HL-60 (cell line): ENCODE measurements around the gene TMEM176B.

Experiments
- DNase-seq, 2 experiments: peaks; one replicate each; pipeline ENCODE4 v3.0.0-alpha.2; 2010 to 2020; ENCODE audit warnings: low read depth in 1 of 2, low spot score in 1 of 2
- H3K27ac ChIP-seq: fragments of 250-450 bp; sonication (Bioruptor Pico); replicated peaks from 2 replicates; pipeline ENCODE4 v1.5.1; 2020; ENCODE audit warnings: mild to moderate bottlenecking, moderate library complexity
- H3K27me3 ChIP-seq: fragments of 250-450 bp; sonication (Bioruptor Pico); 2 replicates; pipeline ENCODE4 v1.5.1; 2021; ENCODE audit warnings: mild to moderate bottlenecking, moderate library complexity; ENCODE audit not compliant: insufficient read depth, poor library complexity, severe bottlenecking
- H3K4me3 ChIP-seq: replicated peaks from 2 replicates; pipeline ENCODE4 v1.5.1; 2011; ENCODE audit warnings: mild to moderate bottlenecking, control low read depth, low read length; ENCODE audit not compliant: insufficient read depth
- CTCF ChIP-seq: IDR thresholded peaks from one replicate; pipeline ENCODE4 v1.5.1; 2011; ENCODE audit warnings: low read length, control low read depth, inconsistent platforms; ENCODE audit not compliant: insufficient read depth
- GABPA ChIP-seq: IDR thresholded peaks from 2 replicates; pipeline ENCODE4 v1.6.1; 2012; ENCODE audit warnings: low read depth
- POLR2AphosphoS5 ChIP-seq: IDR thresholded peaks from 2 replicates; pipeline ENCODE4 v1.6.1; 2012; ENCODE audit warnings: low read depth
- REST ChIP-seq: IDR thresholded peaks from 2 replicates; pipeline ENCODE4 v1.6.1; 2012; ENCODE audit warnings: low read depth; ENCODE audit not compliant: insufficient replicate concordance
- SPI1 ChIP-seq: IDR thresholded peaks from 2 replicates; pipeline ENCODE4 v1.6.1; 2012; ENCODE audit warnings: low read depth, mild to moderate bottlenecking, borderline replicate concordance

The TMEM176B gene

GRCh38 chr7:150823043-150823442 lies 22.9 kb upstream of the TMEM176B start:
- Histone ChIP-seq H3K4me3 (no peak overlapping the region), H3K27me3 (no peaks in the 10 kb centered on the region), H3K27ac (no peak overlapping the region)
- DNase-seq: no peak
- TF ChIP-seq CTCF (no peak), GABPA (no peak), REST (no peak), SPI1 (no peak), POLR2AphosphoS5 (no peak)

GRCh38 chr7:150820578-150821198 lies 20.5 kb upstream of the TMEM176B start:
- no peak for DNase-seq
- H3K27ac ChIP-seq: no peak overlapping the region
- no peak for TF ChIP-seq SPI1
- no peak for TF ChIP-seq POLR2AphosphoS5
- no peak for TF ChIP-seq REST
- no peak for TF ChIP-seq CTCF
- no peak for TF ChIP-seq GABPA
- no peaks in the 10 kb centered on the region for H3K27me3 ChIP-seq
- no peak overlapping the region for H3K4me3 ChIP-seq

- no peaks in the 10 kb centered on the region for H3K27me3 ChIP-seq
- DNase-seq: no peak
- TF ChIP-seq SPI1 (no peak), CTCF (no peak), POLR2AphosphoS5 (no peak), REST (no peak), GABPA (no peak)
- H3K4me3 ChIP-seq: no peak overlapping the region
- no peak overlapping the region for H3K27ac ChIP-seq
Measured at GRCh38 chr7:150820148-150820547, 20.0 kb upstream of the TMEM176B start.
